Vagina (tissue), 2 donors: Measurements from ENCODE around the gene BTBD6.

Experiments
- CTCF ChIP-seq, 3 experiments: fragments of 450-650 bp in 2 of 3; fragments of 200-600 bp in 1 of 3; sonication (generic) in 1 of 3; IDR thresholded peaks; one replicate each; pipeline ENCODE4 v1.5.1; 2017 to 2019; ENCODE audit warnings: antibody characterized with exemption in 3 of 3, mild to moderate bottlenecking in 2 of 3, moderate library complexity in 2 of 3
- POLR2A ChIP-seq, 2 donors: fragments of 450-650 bp; IDR thresholded peaks; one replicate each; pipeline ENCODE4 v1.6.1; 2017; ENCODE audit warnings: antibody characterized with exemption in 2 of 2, mild to moderate bottlenecking in 2 of 2, moderate library complexity in 2 of 2
- POLR2AphosphoS5 ChIP-seq, 2 donors: sonication (generic); formaldehyde crosslinking; IDR thresholded peaks; one replicate each; pipeline ENCODE4 v1.9.0; 2017; ENCODE audit warnings: antibody characterized with exemption in 2 of 2, mild to moderate bottlenecking in 2 of 2, low read depth in 1 of 2; ENCODE audit not compliant: insufficient read depth in 1 of 2

- no peak for TF ChIP-seq CTCF (IDR thresholded peaks at IDR 0.05)
- TF ChIP-seq POLR2A (IDR thresholded peaks at IDR 0.05) = no peak
- no peak for TF ChIP-seq POLR2AphosphoS5 (IDR thresholded peaks at IDR 0.05; ENCODE audit: insufficient read depth in 1 of 2, low read depth in 1 of 2)
Observed at GRCh38 chr14:105221598-105222178, 26.6 kb upstream of the BTBD6 start.
